Breast epithelium (tissue), 3 donors: ENCODE results near the gene TASP1.

Source experiments
- POLR2A ChIP-seq: fragments of 450-650 bp; IDR thresholded peaks from one replicate; pipeline ENCODE4 v1.6.1; 2016; ENCODE audit warnings: antibody characterized with exemption, mild to moderate bottlenecking, moderate library complexity
- POLR2AphosphoS5 ChIP-seq, 3 donors: sonication (generic); formaldehyde crosslinking; IDR thresholded peaks; one replicate each; pipeline ENCODE4 v1.6.1; 2017; ENCODE audit warnings: antibody characterized with exemption in 3 of 3
- TF ChIP-seq, protein P1 (sequence below), 3 donors: fragments of 450-650 bp; IDR thresholded peaks; one replicate each; pipeline ENCODE4 v1.5.1; 2016 to 2017; ENCODE audit warnings: antibody characterized with exemption in 3 of 3, mild to moderate bottlenecking in 3 of 3, moderate library complexity in 3 of 3

DNA sequence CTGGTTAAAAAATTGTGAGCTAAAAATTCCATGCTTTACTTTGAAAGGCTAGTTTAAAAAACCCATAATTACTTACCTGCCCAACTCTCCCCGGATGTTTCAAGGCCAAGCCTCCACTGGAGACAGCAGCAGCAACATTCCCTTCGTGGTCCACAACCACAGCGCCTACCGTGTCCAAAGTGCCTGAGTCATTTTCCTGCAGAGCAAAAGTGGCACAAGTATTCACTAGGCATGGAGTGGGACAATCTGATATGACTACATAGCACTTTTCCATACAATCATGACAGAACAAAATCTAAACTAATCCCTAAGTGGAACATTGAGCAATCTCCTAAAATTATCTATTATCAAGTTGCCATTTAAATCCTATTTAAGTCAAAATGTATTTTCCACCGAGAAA, 104.8 kb downstream of the TASP1 start:
- TF ChIP-seq, protein P1, sequence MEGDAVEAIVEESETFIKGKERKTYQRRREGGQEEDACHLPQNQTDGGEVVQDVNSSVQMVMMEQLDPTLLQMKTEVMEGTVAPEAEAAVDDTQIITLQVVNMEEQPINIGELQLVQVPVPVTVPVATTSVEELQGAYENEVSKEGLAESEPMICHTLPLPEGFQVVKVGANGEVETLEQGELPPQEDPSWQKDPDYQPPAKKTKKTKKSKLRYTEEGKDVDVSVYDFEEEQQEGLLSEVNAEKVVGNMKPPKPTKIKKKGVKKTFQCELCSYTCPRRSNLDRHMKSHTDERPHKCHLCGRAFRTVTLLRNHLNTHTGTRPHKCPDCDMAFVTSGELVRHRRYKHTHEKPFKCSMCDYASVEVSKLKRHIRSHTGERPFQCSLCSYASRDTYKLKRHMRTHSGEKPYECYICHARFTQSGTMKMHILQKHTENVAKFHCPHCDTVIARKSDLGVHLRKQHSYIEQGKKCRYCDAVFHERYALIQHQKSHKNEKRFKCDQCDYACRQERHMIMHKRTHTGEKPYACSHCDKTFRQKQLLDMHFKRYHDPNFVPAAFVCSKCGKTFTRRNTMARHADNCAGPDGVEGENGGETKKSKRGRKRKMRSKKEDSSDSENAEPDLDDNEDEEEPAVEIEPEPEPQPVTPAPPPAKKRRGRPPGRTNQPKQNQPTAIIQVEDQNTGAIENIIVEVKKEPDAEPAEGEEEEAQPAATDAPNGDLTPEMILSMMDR (IDR thresholded peaks at IDR 0.05) = no peak
- TF ChIP-seq POLR2A (no peak), POLR2AphosphoS5 (IDR thresholded peaks at IDR 0.05) (no peak)
